Measurements from ENCODE around the gene TMEM123. TPM values are rescaled to one million over a fixed set of nuclear protein-coding genes. Genes with fewer than 3 reads are reported as not detected.

Gene TMEM123
- total and polyA plus RNA-seq, 2 of the 8 experiments (the other 6 are each of a cell fraction or from before 2014, with no cell fraction given) = 75.5 to 80.1 TPM

DNA sequence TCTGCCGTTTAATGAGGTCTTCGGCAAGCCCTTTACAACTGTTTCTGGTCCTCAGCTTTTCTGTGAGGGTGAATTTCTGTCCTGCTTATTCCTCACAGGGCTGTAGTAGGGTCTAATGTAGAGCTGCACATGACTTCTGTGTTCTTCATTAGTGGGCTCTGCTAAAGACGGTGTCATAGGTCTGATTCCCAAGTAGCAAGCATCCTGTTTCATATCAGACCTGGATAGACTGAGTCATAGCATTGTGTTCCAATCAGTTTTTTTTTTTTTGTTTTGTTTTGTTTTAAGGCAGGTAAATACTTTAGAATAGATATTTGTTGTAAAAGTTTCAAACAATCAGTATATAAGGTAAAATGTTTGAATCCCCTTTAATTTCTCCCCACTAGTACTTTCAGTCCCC lies 70.2 kb downstream of the TMEM123 start:
- H3K23ac ChIP-seq (ENCODE audit: insufficient read length) = no peak overlapping the region
- H4K5ac ChIP-seq (ENCODE audit: insufficient read length, low read depth, low read length) = no peak overlapping the region
- no peak overlapping the region for H2BK5ac ChIP-seq (ENCODE audit: low read depth, low read length)
- no peak overlapping the region for H2AFZ ChIP-seq (ENCODE audit: low read length)
- H3K36me3 ChIP-seq (ENCODE audit: control insufficient read depth in 2 of 4, insufficient read depth in 4 of 4, low read length in 3 of 4) = peaks cover 0 to 19% (median 4%) of the 10 kb centered on the region in 4 experiments; a peak in 3 of 8 replicates
- H3K9me3 ChIP-seq (ENCODE audit: insufficient read depth in 2 of 2, low read depth in 1 of 2, low read length in 1 of 2) = no peaks in the 10 kb centered on the region
- H3K27ac ChIP-seq (ENCODE audit: low read depth, low read length) = no peak overlapping the region
- H3K4me3 ChIP-seq (ENCODE audit: extremely low read depth in 1 of 4, insufficient read depth in 2 of 4, low read depth in 3 of 4, low read length in 4 of 4) = no peak overlapping the region
- POLR2A ChIA-PET (ENCODE audit: partially characterized antibody) = interaction anchor here (0.6 to 0.8 kb wide), 2 partner anchors 40 to 178 kb away, joined by 4 to 5 read pairs; no protein-coding TSS in a partner anchor
- H3K18ac ChIP-seq (ENCODE audit: extremely low read depth, low read length) = no peak overlapping the region
- no peak overlapping the region for H2BK120ac ChIP-seq (replicated peaks; ENCODE audit: low read depth, low read length)
- no peaks in the 10 kb centered on the region for H3K27me3 ChIP-seq (replicated peaks in 1 of 4; ENCODE audit: control insufficient read depth in 3 of 4, extremely low read depth in 1 of 4, insufficient read depth in 3 of 4, low read length in 3 of 4)
- no peak overlapping the region for H4K91ac ChIP-seq (replicated peaks; ENCODE audit: insufficient read length, low read length)
- no peaks in the 10 kb centered on the region for H3K23me2 ChIP-seq (ENCODE audit: low read depth, low read length)
- CTCF ChIA-PET (ENCODE audit: partially characterized antibody) = interaction anchor here (0.8 to 2.2 kb wide), 4 partner anchors 9 to 73 kb away, joined by 3 to 21 read pairs (median 4); no protein-coding TSS in a partner anchor
- H3K14ac ChIP-seq (ENCODE audit: insufficient read length) = no peak overlapping the region
- no peaks in the 10 kb centered on the region for H4K20me1 ChIP-seq (replicated peaks in 1 of 2; ENCODE audit: control insufficient read depth in 1 of 2, insufficient read depth in 2 of 2, low read length in 2 of 2)
- H3K56ac ChIP-seq (replicated peaks; ENCODE audit: insufficient read length, low read depth, low read length) = no peak overlapping the region
- H2BK12ac ChIP-seq (ENCODE audit: low read depth, low read length) = no peak overlapping the region
- H3K4ac ChIP-seq (replicated peaks; ENCODE audit: insufficient read length, low read depth, low read length) = no peak overlapping the region
- H2AK5ac ChIP-seq (ENCODE audit: low read depth, low read length) = no peak overlapping the region
- no peaks in the 10 kb centered on the region for H3K4me1 ChIP-seq (replicated peaks in 1 of 4; ENCODE audit: control insufficient read depth in 3 of 4, insufficient read depth in 4 of 4, low read length in 3 of 4)
- H2BK15ac ChIP-seq (ENCODE audit: low read length) = no peak overlapping the region
- TF ChIP-seq EZH2 (IDR thresholded peaks at IDR 0.05; ENCODE audit: low read depth, low read length, severe bottlenecking) (no peak), NRF1 (IDR thresholded peaks at IDR 0.05; ENCODE audit: low read depth, low read length) (no peak), RXRA (IDR thresholded peaks at IDR 0.05; ENCODE audit: insufficient read depth, low read depth, low read length) (no peak), GTF2F1 (IDR thresholded peaks at IDR 0.05; ENCODE audit: borderline replicate concordance, low read depth, low read length) (no peak), RFX5 (IDR thresholded peaks at IDR 0.05; ENCODE audit: borderline replicate concordance, low read depth, low read length) (no peak), CHD1 (IDR thresholded peaks at IDR 0.05; ENCODE audit: low read depth, low read length) (no peak)
- no peak for FAIRE-seq
- no peak for DNase-seq (ENCODE audit: low read depth in 1 of 2, low spot score in 2 of 2)
- no peaks in the 10 kb centered on the region for H3K79me2 ChIP-seq (ENCODE audit: control insufficient read depth in 1 of 2, insufficient read depth in 2 of 2, low read length in 2 of 2)
- no peak overlapping the region for H4K8ac ChIP-seq (ENCODE audit: extremely low read depth, insufficient read depth, low read length)
- H3K4me2 ChIP-seq (ENCODE audit: insufficient read depth in 1 of 2, low read depth in 2 of 2, low read length in 2 of 2) = no peak overlapping the region
- 74% methylated on average over 3 of the region's 3 CpGs; no CpG with 5 or more reads in 1 of the 2 experiments for WGBS, 2 experiments (ENCODE audit: extremely low coverage in 1 of 2, insufficient coverage in 1 of 2, insufficient read length in 1 of 2, insufficient replicate concordance in 2 of 2, low coverage in 1 of 2, low lambda C conversion rate in 2 of 2, missing lambda C conversion rate in 1 of 2)
- no peak overlapping the region for H3K9ac ChIP-seq (replicated peaks in 1 of 4; ENCODE audit: extremely low read depth in 1 of 4, low read depth in 3 of 4, low read length in 3 of 4)
- no peak overlapping the region for H2BK20ac ChIP-seq (ENCODE audit: low read length)
- no peaks in the 10 kb centered on the region for H3K79me1 ChIP-seq (ENCODE audit: low read depth, low read length)
